ENCODE measurements around the gene TRPM2.
A peak's percentile ranks its signal among the peaks of the same experiment; 100 is the strongest.
"Not testable (repeated sequence)": the region's sequence is repeated elsewhere in the genome, so short reads cannot be mapped to it uniquely, and the experiment has no call there.

The TRPM2 gene

DNA sequence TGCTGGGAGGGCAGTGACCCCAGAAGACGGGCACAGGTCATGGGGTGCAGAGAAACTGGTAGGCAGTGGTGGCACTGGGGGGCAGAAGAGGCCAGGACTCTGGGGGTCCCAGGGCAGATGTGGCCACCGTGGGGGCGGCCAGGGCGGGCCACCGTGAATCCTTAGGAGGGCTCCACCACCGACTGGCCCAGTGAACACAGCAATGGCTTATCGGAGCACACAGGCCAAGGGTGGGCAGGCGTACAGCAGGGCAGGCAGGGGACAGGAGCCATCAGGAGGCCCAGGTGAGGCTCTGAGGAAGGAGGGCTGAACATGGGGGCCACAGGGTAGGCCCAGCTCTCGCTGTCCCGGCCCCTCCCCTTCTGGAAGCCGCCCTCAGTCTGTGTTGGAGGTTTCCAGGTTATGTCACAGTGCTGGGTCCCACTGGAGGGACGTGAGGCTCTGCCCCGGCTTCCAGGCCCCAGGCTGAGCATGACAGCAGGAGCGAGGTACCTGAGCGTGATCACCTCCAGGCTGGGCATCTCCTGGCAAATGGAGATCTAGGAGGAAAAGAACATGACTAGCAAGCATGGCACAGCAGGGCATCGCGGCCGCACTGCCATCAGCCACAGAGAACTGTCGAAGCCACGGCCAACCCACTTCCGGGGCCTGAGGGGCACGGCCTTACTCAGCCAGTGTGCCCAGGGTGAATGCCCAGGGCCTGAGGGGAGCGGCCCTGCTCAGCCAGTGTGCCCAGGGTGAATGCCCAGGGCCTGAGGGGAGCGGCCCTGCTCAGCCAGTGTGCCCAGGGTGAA is 18.0 kb upstream of the TRPM2 start:
- no peak for DNase-seq

DNA sequence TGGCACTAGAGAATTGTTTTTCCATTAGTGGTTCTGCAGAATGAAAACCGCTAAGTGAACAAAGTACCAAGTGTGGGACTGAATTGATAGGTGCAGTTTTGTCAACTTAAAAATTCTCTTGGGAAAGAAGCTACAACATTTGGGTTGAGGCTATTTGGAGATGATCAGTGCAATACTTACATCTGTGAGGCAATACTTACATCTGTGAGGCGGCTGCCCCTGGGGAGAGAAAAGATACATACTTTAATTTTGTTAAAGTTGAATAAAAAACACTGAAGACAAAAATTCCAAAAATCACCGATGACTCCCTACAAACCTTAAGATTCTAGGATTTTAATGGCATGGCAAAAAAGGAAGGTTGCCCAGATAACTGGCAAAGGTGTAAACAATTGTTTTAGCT is 16.0 kb upstream of the TRPM2 start:
- no peak for DNase-seq

DNA sequence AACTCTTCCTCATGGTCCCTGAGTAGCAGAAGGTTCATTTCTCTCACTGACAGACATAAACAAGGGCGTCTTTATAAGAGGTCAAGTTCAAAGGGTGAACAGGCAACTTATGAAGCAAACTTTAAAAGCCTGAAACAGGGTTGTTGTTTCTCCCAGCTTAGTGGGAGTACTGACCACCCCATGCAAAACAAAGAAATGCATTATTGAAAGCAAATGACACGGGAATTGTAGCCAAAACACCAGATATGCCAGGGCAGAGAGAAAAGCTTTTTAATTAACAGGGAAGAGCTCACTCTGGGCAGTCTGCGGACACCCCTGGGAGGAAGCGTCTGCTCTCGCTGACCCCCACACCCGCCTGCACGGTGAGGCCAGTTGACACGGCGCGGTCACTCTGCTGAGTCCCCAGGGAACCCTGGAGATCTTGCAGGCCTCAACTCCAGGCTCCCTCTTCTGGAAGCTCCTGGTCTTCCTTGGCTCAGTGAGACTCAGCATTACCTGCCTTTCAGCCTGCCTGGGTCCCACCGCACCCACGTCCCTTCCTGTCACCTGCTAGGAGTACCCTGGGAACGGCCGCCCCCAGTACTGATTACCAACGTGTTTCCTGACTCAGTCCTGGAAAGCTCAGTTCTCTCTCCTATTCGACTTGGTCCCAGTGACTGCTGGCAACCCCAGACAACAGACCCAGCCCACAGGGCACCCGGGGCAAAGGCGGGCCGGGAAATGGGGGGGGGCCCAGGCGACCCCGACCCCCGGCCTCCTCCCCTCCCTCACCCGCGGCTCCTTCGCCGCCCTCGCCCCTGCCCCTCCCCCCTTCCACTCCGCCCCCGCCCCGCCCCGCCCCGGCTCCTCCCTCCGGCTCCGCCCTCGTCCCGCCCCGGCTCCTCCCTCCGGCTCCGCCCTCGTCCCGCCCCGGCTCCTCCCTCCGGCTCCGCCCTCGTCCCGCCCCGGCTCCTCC is 15.2 kb upstream of the TRPM2 start:
- peak; percentile 70 for DNase-seq

DNA sequence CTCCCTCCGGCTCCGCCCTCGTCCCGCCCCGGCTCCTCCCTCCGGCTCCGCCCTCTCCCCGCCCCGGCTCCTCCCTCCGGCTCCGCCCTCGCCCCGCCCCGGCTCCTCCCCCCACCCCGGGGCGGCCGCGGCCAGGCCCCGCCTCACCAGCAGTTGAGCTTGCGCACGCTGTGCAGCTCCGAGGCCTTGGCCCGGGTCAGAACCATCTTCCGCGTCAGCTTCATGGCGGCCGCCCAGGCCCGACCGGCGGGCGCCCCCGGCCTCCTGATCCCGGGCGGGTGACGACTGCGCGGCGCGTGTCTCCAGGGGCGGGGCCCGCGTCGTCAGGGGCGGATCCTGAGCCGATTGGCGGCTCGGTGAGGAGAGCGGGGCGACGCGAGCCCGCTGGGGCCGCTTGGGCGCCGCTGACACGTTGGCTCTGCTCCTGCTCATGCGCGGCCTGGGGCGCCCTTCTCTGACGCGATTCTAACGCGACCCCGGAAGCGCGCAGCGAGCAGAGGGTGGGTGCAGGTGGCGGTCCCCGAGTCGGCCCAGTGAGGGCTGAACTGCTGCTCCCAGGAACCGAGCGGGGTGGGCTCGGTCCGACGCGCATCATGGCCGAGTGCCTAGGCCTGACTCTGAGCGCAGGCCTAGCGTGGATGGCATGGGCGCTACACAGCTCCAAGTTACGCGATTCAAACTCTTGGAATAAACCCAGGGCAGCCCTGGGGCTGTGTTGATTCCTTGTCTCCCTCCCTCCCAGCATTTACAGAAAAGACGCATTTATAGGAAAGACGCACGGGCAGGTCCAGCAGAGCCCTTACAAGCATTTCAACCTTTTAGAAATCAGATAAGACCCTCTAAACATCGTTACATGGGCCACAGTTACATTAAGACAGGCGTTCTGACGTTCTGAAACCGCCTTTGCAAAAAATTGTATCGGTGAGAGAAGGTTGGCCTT is 14.2 kb upstream of the TRPM2 start, which contains the start of gene CFAP410:
CFAP410 (minus strand) TSS at position 420 of the 940 bp plus-strand sequence; CDS start at position 224, 196 bp downstream.
- peak; percentile 96 for DNase-seq

DNA sequence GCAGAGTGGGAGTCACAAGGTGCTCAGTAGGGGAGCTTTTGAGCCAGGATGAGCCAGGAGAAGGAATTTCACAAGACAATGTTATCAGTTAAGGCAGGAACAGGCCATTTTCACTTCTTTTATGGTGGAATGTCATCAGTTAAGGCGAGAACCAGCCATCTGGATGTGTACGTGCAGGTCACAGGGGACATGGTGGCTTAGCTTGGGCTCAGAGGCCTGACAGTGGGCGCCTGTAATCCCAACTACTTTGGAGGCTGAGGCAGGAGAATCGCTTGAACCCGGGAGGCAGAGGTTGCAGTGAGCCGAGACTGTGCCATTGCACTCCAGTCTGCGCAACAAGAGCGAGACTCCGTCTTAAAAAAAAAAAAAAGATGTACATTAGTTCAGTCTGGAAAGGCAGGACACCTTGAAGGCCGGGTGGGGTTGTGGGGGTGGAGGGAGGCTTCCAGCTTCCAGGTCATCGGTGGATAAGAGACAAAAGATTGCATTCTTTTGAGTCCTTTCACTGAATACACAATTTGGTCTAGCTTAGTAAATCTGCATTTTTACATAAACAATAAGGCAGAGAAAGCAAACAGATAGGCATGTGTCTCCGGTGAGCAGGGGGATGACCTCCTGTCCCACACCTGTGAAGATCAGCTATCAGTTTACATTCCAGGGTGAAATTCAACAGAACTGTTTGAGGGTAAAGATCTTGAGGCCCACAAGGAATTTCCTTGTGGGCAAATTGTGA is 11.5 kb upstream of the TRPM2 start:
- DNase-seq: not testable (repeated sequence)

DNA sequence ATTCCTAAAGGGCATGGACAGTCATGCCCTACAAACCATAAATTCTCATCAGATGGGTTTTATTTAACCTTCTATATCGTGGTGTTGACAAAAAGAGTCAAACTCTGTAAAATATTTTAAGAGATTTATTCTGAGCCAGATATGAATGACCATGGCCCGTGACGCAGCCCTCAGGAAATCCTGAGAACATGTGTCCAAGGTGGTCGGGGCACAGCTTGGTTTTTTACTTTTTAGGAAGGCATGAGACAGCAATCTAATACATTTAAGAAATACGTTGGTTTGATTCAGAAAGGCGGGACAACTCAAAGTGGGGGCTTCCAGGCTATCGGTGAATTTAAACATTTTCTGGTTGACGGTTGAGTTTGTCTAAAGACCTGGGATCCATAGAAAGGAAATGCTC is 10.4 kb upstream of the TRPM2 start:
- not testable (repeated sequence) for DNase-seq

DNA sequence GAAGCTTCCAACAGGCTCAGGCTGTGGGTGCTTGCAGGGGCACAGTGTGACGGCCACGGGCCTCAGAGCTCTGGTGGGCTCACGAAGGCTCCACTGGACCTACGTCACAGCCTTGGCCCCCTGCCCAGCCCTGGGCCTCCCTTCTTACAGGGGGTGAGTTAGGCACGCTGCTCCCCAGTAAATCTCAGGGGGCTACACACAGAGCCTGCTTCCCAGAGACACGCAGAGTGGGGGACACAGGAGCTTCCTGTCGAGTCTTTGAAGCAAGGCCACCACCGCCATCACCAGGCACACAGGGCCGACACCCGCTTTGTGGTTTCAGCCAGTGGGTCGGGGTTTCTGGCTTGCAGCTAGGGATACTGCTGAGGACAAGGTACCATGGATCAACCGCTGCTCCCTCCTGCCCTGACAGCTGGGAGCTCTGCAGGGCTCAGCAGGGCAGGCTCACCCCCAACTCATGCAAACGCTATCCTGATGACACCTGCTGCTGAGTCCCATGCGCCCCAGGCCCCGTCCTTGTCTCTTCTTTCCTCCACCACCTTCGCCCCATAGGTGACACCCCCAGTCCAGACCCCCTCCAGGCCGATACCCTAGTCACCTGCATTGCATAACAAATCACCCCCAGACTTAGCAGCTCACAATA is 8.8 kb upstream of the TRPM2 start:
- no peak for DNase-seq

DNA sequence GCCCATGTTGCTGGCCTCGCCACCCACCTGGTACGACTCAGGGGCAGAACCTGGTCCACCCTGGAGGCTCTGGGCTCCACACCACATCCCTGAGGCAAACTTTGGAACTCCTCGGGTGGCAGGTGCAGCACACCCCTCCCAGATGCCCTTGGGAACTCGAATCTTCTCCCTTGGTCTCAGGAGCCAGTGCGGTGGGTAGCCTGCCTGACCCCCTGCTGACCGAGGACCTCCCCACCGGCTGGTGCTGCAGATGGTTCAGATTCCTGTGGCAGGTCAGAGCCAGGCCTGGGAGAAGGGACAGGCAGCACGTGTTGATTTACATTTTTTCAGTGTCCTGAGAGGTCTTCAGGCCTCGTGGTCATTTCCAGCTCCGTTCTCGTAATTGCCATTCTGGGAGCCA is 7.9 kb upstream of the TRPM2 start:
- DNase-seq: no peak

DNA sequence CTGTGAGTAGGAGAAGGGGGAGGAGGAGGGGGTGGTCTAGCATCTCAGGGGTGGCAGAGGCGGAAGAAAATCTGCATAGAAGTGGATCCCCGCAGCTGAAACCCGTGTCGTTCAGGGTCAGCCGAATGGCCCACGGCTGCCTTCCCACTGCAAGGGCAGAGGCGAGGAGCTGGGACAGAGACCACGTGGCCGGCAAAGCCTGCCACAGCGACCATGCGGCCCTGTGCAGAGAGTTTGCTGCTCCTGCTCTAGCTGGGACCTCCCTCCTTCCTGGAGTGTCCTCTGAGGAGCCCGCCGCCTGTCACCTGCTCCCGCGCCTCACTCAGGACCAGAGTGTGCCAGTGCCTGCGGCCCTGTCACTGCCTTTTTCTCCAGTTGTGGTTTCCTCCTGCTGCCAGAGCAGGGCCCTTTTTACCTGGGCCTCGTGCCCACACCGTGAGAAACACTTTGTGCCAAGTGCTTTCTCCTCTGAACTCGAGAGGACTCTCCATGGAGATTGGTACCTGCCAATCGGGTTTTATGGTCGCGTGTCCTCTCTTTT is 5.4 kb upstream of the TRPM2 start:
- peak; percentile 58 for DNase-seq

DNA sequence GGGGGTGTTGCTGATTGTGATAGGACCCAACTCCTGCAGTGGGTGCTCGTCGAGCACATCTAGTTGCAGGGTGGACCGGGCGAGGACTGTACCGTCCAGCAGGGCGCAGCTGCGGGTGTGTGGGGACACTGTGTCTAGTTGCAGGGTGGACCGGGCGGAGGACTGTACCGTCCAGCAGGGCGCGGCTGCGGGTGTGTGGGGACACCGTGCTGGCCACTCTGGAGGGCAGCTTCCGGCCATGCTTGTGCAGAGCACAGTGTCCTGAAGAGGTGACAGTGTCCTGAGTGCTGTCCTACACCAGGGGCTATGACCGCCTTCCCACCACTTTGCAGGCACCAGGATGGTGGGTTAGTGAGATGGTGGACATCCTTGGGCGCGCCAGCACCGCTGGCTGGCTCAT is 4.6 kb upstream of the TRPM2 start:
- no peak for DNase-seq

DNA sequence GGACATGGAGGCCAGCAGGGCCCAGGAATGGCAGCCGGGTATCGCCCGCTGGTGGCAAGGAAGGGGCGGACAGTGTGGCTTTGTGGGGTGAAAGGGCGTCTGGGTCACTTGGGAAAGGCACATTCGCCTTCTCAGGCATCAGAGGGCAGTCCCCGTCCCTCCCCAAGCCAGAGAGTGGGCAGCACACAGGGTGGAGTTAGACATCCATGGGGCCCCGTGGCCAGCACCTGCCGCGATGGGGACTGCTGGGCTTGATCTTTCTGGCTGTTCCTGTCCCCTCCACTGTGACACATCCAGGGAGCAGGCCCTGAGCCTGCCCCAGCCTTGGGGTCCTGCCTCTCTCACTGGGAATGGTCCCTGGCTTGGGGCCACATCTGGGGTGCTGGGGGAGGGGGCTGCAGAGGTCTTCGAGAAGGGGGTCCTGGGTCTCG is 4.0 kb upstream of the TRPM2 start:
- no peak for DNase-seq

DNA sequence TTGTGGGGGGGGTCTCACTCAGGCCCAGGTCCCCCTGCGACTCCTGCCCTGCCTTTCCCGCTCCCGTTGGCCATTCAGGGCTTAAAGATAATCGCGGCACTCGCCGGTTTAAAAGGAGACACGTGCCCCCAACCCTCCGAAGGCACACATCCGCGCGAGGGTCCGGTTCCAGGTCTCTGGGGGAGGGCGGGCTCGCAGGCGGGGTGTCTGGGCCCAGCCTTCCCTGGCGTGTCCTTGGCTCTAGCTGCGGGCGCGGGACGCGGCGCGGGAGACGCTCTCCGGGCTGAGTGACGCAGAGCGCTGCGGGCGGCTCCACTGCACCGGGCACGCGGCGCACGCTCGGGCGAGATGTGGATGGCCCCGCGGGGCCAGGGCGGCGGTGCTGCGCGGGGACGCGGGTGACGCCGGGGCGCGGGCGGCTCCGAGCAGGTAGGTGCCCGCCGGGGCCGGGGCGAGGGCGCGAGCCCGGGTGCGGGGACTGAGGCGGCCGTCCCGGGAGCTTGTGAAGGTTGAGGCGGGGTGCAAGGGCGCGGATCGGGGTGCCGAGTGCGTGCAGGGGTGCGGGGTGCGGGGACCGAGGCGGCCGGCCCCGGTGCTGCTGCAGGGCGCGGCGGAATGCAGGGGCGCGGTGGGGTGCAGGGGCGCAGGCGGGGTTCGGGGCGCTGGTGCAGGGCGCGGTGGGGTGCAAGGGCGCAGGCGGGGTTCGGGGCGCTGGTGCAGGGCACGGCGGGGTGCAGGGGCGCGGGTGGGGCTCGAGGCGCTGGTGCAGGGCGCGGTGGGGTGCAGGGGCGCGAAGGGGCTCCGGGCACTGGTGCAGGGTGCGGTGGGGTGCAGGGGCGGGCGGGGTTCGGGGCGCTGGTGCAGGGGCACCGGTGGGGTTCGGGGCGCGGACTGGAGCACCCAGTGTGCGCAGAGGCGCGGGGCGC is 3.3 kb upstream of the TRPM2 start:
- no peak for DNase-seq

DNA sequence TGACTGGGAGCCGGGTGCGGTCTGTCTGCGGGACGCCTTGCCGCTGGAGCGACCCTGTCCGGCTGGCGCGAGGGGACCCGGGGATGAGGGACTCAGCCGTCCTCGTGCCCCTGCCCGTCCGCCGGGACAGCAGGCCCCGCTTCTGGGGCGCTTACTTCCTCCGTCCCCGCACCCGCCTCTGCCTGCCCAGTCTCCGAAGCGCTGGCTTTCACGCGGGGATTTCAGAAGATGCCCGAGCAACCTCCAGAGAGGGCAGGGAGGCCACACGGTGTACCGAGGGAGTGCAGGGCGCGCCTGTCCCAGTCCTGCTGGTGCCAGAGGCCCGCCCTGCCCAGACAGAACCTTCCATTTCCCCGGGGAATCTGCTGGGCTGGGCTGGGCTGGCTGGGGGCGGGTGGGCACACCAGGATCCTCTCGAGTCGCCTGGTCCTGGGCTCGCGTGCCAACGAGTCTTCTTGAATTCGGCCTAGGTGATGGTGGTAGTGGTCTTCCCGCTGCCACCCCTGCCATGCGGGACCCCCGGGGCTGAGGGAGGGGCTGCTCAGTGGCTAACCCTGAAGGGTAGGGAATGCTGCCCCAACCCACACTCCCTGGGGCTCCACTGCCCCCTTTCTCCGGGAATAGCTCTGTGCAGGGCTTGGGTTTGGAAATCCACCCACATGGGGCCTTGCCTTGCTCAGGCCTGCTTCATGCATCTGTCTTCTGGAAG is 2.5 kb upstream of the TRPM2 start:
- DNase-seq: no peak

DNA sequence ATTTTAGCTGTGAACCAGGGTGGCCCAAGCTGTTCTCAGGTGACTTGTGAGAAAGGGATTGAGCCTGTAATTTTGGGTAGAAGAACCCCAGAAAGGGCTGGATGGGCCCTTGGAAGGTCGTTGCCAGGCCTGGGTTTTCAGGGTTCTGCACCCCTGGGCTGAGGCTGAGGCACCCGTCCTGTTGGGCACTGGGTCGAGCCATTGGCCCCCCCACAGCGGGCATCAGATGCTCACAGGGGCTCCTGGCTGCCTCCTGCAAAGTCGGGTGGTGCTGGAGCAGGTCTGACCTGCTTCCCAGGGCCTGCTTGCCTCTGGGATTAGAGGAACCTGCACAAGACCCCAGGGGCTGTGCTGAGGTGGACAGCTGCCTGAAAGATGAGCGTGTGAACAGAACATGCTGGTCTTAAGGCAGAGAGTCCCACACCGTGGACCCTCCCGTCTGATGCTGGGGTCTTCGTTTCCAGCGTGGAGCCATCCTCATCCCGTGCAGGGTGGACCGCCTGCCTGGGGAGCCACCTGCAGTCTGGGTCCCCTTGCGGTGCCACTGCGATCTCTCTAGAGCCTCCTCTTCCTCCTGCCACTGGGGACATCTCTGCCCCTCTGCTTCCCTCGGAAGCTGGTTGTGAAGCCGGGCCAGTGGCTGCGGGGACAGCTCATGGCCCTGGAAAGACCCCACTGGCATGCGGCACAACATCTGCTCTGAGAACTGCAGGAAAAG is 1.7 kb upstream of the TRPM2 start:
- no peak for DNase-seq

DNA sequence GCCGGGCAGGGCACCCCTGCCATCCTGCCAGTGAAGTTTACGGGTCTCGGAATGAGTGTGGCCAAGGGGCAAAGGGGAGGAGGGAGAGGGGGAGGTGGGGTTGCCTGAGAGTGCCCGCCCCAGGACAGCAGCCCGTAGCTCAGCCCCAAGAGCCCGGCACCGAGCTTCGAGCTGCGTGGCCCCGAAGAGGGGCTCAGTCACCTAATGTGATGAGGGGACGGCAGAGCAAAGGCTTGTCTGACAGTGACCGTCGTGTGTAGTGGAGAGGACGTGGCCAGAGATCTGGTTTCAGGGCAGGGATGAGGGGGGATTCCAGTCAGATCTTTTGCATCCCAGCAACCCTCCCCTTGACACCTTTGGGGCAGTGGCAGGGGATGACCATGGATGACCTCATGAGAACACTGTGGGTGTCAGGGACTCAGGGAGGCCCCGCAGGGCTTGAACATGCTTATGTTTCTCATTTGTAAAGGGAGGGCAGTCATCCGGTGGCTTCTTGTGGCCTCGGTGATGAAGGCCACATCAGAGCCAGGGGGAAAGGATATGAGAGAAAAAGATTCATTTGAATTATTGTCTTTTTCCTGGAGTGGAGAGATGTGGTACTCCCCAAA is 1.1 kb upstream of the TRPM2 start:
- DNase-seq: no peak

DNA sequence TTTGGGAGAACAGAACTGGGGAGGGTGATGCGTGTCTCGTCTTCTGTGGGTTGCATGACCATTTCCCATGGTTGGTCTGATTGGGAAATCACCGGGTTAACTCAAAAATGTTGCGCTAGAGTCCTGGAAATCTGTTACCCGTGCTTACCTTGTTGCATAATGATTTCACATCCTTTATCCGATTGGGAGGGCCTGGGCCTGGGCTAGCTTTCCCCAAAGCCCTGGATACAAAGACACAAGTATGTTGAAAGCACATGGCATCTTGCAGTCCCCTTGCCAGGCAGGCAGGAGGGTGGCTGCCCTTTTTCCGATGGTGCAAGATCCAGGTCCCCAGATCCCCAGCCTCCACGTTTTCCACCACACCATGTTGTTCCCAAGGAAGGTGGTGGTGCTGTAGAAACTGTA is 582 bp downstream of the TRPM2 start:
- DNase-seq: no peak

DNA sequence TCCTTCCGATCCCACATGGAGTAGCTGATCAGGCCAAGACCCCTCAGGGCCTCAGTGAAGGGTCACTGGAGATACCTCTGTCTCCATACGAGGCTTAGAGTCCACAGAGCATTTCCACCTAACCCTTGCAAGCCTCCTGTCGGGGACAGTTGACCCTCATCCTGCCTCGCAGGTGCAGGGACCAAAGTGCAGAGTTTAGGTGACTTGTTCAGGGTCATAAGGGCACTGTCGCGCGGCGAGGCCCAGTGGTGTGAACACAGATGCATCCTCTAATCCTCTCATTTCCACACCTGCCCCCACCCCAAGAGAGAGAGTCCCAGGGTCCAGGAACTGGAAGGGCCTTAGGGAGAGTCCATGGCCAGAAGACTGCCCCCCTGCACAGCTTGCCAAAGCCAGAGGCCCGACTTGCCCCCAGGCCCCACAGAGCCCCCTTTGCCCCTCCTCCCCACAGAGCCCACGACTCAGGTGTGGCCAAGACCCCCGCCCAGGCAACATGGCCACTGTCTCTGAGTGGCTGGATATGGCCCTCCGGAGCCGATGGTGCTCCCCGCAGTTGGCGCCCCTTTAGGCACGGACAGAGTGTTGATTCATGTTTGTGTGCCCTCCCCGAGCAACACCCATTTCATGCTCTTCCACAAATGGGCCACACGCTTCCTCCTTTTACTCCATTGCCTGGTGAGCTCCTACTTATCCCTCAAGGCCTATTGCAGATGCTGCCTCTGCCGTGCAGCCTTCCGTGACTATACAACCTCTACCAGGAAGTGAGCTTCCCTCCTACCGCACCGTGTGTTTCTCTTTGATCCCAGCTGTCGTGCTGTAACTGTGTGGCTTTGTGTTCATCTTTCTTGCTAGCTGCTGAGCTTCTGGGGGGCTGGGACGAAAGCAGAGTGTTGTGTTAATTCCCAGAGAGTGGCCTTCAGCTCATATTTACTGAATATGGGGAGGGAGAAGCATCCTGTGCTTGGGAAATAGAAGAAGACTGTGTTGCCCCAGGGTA is 1.7 kb downstream of the TRPM2 start:
- no peak for DNase-seq

Data from DMS53 (cell line).